Measurements from ENCODE around the gene PLEKHA4. TPM values are rescaled to one million over a fixed set of nuclear protein-coding genes. Genes with fewer than 3 reads are reported as not detected.

Gene PLEKHA4
- total and polyA plus RNA-seq, 4 donors: 4.4 to 17.2 (median 6.3) TPM

- no peaks in the 10 kb centered on the region for H3K9me3 ChIP-seq (ENCODE audit: control insufficient read depth in 4 of 4, low read length in 3 of 4)
- DNase-seq (ENCODE audit: low spot score): no peak
- peaks cover 5 to 35% (median 22%) of the 10 kb centered on the region in 4 donors for H3K4me1 ChIP-seq (ENCODE audit: control insufficient read depth in 4 of 4, insufficient read depth in 4 of 4, low read length in 3 of 4)
- no peaks in the 10 kb centered on the region for H3K27me3 ChIP-seq (ENCODE audit: control insufficient read depth in 4 of 4, insufficient read depth in 4 of 4, low read length in 3 of 4)
- H3K9ac ChIP-seq (ENCODE audit: low read depth in 1 of 2, low read length in 2 of 2): no peak overlapping the region
- H3K4me3 ChIP-seq (ENCODE audit: low read depth in 1 of 3, low read length in 3 of 3): no peak overlapping the region
- no peak overlapping the region for H3K27ac ChIP-seq (ENCODE audit: low read depth in 1 of 2, low read length in 2 of 2)
- TF ChIP-seq, protein P1, sequence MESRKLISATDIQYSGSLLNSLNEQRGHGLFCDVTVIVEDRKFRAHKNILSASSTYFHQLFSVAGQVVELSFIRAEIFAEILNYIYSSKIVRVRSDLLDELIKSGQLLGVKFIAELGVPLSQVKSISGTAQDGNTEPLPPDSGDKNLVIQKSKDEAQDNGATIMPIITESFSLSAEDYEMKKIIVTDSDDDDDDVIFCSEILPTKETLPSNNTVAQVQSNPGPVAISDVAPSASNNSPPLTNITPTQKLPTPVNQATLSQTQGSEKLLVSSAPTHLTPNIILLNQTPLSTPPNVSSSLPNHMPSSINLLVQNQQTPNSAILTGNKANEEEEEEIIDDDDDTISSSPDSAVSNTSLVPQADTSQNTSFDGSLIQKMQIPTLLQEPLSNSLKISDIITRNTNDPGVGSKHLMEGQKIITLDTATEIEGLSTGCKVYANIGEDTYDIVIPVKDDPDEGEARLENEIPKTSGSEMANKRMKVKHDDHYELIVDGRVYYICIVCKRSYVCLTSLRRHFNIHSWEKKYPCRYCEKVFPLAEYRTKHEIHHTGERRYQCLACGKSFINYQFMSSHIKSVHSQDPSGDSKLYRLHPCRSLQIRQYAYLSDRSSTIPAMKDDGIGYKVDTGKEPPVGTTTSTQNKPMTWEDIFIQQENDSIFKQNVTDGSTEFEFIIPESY (IDR thresholded peaks at IDR 0.05): no peak
- peaks cover 2 to 14% (median 3%) of the 10 kb centered on the region in 4 donors for H3K36me3 ChIP-seq (ENCODE audit: control insufficient read depth in 4 of 4, insufficient read depth in 3 of 4, low read depth in 1 of 4, low read length in 3 of 4)
- WGBS: 75% methylated on average over 5 of the region's 5 CpGs
These were observed 34.4 kb downstream of the PLEKHA4 start for GRCh38 chr19:48833977-48834376.

DNA sequence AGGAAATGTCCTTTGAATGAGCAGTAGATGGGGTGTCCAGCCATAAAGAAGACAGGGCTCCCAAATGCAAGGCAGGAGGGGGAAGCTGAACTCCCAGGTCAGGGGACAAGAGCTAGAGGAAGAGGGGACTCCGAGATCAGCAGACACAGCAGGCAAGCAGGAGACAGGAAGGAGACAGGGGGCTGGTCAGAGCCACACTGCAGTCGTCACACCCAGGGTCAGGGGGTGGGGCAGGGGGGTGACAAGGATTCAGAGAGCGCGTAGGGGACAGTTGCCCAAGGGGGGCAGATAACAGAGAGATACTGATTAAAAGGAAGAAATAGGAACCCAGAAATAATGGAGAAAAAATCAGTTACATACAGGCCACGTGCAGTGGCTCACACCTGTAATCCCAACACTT is 35.4 kb downstream of the PLEKHA4 start:
- H3K4me1 ChIP-seq (ENCODE audit: control insufficient read depth in 4 of 4, insufficient read depth in 4 of 4, low read length in 3 of 4): peaks cover 5 to 35% (median 22%) of the 10 kb centered on the region in 4 donors
- no peak overlapping the region for H3K9ac ChIP-seq (ENCODE audit: low read depth in 1 of 2, low read length in 2 of 2)
- H3K4me3 ChIP-seq (ENCODE audit: low read depth in 1 of 3, low read length in 3 of 3): no peak overlapping the region
- TF ChIP-seq, protein P1 (IDR thresholded peaks at IDR 0.05): no peak
- no peak for TF ChIP-seq JUND (IDR thresholded peaks at IDR 0.05)
- TF ChIP-seq TAF1 (conservative IDR thresholded peaks at IDR 0.05): no peak
- no peak for TF ChIP-seq HNF4G (IDR thresholded peaks at IDR 0.05)
- no peak for TF ChIP-seq FOXA2 (IDR thresholded peaks at IDR 0.05)
- TF ChIP-seq, protein P2, sequence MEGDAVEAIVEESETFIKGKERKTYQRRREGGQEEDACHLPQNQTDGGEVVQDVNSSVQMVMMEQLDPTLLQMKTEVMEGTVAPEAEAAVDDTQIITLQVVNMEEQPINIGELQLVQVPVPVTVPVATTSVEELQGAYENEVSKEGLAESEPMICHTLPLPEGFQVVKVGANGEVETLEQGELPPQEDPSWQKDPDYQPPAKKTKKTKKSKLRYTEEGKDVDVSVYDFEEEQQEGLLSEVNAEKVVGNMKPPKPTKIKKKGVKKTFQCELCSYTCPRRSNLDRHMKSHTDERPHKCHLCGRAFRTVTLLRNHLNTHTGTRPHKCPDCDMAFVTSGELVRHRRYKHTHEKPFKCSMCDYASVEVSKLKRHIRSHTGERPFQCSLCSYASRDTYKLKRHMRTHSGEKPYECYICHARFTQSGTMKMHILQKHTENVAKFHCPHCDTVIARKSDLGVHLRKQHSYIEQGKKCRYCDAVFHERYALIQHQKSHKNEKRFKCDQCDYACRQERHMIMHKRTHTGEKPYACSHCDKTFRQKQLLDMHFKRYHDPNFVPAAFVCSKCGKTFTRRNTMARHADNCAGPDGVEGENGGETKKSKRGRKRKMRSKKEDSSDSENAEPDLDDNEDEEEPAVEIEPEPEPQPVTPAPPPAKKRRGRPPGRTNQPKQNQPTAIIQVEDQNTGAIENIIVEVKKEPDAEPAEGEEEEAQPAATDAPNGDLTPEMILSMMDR (IDR thresholded peaks at IDR 0.05; ENCODE audit: low read depth, low read length, missing input control): no peak
- no peak for TF ChIP-seq NR2F2 (IDR thresholded peaks at IDR 0.05)
- no peak for TF ChIP-seq RXRA (IDR thresholded peaks at IDR 0.05)
- TF ChIP-seq RAD21 (IDR thresholded peaks at IDR 0.05): no peak
- no peak for TF ChIP-seq MAX (IDR thresholded peaks at IDR 0.05)
- TF ChIP-seq ATF3 (IDR thresholded peaks at IDR 0.05): no peak
- TF ChIP-seq YY1 (IDR thresholded peaks at IDR 0.05): no peak
- TF ChIP-seq GABPA (IDR thresholded peaks at IDR 0.05 in 1 of 2, conservative IDR thresholded peaks at IDR 0.05 in 1 of 2): no peak
- TF ChIP-seq REST (IDR thresholded peaks at IDR 0.05): no peak
- TF ChIP-seq SP1 (IDR thresholded peaks at IDR 0.05): no peak
- TF ChIP-seq FOXA1 (IDR thresholded peaks at IDR 0.05): no peak
- no peak for TF ChIP-seq HNF4A (conservative IDR thresholded peaks at IDR 0.05)
- TF ChIP-seq EGR1 (IDR thresholded peaks at IDR 0.05; ENCODE audit: low read depth in 2 of 2): no peak
- H3K36me3 ChIP-seq (ENCODE audit: control insufficient read depth in 4 of 4, insufficient read depth in 3 of 4, low read depth in 1 of 4, low read length in 3 of 4): peaks cover 2 to 14% (median 4%) of the 10 kb centered on the region in 4 donors
- H3K27me3 ChIP-seq (ENCODE audit: control insufficient read depth in 4 of 4, insufficient read depth in 4 of 4, low read length in 3 of 4): no peaks in the 10 kb centered on the region
- 76% methylated on average over 5 of the region's 5 CpGs for WGBS
- no peak for DNase-seq (ENCODE audit: low spot score)
- no peaks in the 10 kb centered on the region for H3K9me3 ChIP-seq (ENCODE audit: control insufficient read depth in 4 of 4, low read length in 3 of 4)
- H3K27ac ChIP-seq (ENCODE audit: low read depth in 1 of 2, low read length in 2 of 2): no peak overlapping the region

Measured in liver (tissue), 9 donors.